HUES64 (cell line): ENCODE measurements around the gene LRRIQ1.

ENCODE experiments used
- H3K27ac ChIP-seq: 2 replicates; pipeline ENCODE4 v1.7.0; 2013; ENCODE audit warnings: low read depth, low read length, inconsistent platforms
- H3K27me3 ChIP-seq: 2 replicates; pipeline ENCODE4 v1.6.1; 2013; ENCODE audit warnings: mild to moderate bottlenecking, low read length; ENCODE audit not compliant: insufficient read depth
- H3K36me3 ChIP-seq: 2 replicates; pipeline ENCODE4 v1.6.1; 2013; ENCODE audit warnings: mild to moderate bottlenecking, low read length; ENCODE audit not compliant: insufficient read depth
- H3K4me1 ChIP-seq: 2 replicates; pipeline ENCODE4 v1.6.1; 2013; ENCODE audit warnings: mild to moderate bottlenecking, low read length, moderate library complexity; ENCODE audit not compliant: insufficient read depth
- H3K4me3 ChIP-seq: 2 replicates; pipeline ENCODE4 v1.5.1; 2013; ENCODE audit warnings: mild to moderate bottlenecking, low read length, moderate library complexity
- H3K9ac ChIP-seq: 2 replicates; pipeline ENCODE4 v1.6.1; 2013; ENCODE audit warnings: mild to moderate bottlenecking, low read depth, low read length
- H3K9me3 ChIP-seq: 2 replicates; pipeline ENCODE4 v1.6.1; 2013; ENCODE audit warnings: low read depth, low read length; ENCODE audit not compliant: insufficient read depth
- WGBS: fragments of 150-250, 120-280 bp; methylation state at CpG from one replicate; pipeline ENCODE4 v1.1.7; 2013; ENCODE audit warnings: missing lambda C conversion rate; 5-methylcytosine and 5-hydroxymethylcytosine counted together

LRRIQ1 gene

GRCh38 chr12:85147331-85147730, 111.2 kb downstream of the LRRIQ1 start:
- no peak overlapping the region for H3K4me3 ChIP-seq
- H3K9me3 ChIP-seq: no peaks in the 10 kb centered on the region
- no peaks in the 10 kb centered on the region for H3K4me1 ChIP-seq
- 92% methylated on average over 1 of the region's 1 CpG for WGBS
- H3K27me3 ChIP-seq: no peaks in the 10 kb centered on the region
- no peak overlapping the region for H3K27ac ChIP-seq
- H3K9ac ChIP-seq: no peak overlapping the region
- H3K36me3 ChIP-seq: no peaks in the 10 kb centered on the region

DNA sequence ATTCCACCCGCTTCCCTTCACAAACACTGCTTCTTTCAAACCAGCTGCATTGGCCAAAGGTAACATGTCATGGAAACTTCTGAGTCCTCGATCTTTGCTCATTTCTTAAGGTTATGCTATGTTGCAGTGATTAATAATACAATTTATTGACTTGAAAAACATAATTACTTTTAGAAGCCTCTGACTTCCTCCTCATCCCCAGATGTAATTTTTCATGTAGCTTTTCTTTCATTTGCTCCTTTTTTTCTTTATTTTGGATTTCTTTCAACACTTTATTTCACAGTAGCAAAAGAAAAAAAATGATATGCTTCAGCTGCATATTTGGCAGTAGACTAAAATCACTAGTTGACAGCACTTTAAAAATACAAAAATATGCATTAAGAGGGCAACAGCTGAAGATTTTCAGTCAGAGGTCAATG, 116.2 kb downstream of the LRRIQ1 start:
- Histone ChIP-seq H3K4me3 (no peak overlapping the region), H3K36me3 (no peaks in the 10 kb centered on the region), H3K27ac (no peak overlapping the region), H3K4me1 (no peaks in the 10 kb centered on the region), H3K27me3 (no peaks in the 10 kb centered on the region), H3K9ac (no peak overlapping the region), H3K9me3 (no peaks in the 10 kb centered on the region)
- WGBS: 92% methylated on average over 2 of the region's 2 CpGs

DNA sequence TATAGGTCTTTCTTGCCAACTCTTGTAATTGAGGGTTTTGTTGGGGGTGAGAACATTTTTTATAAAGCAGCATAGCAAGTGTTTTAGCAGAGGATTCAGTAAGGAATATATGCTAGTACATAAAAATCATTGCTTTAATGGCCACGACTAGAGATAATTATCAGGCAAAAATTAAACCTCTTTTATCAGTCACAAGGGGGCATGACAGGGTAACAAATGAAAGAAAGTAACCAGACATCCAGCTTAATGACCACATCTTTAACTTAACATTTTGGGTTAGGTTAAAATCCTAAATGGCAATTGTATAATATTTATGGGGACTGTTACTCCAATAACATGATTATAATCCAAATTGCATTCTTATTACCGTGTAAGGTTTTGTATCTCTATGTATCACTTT, 119.6 kb downstream of the LRRIQ1 start:
- 50% methylated on average over 1 of the region's 2 CpGs for WGBS
- H3K4me3 ChIP-seq: no peak overlapping the region

GRCh38 chr12:85156569-85156968, 120.4 kb downstream of the LRRIQ1 start:
- H3K9me3 ChIP-seq: no peaks in the 10 kb centered on the region
- no peak overlapping the region for H3K9ac ChIP-seq
- no peak overlapping the region for H3K27ac ChIP-seq
- WGBS: no CpG with 5 or more reads among the region's 3 CpGs
- no peak overlapping the region for H3K4me3 ChIP-seq
- no peaks in the 10 kb centered on the region for H3K4me1 ChIP-seq
- H3K36me3 ChIP-seq: no peaks in the 10 kb centered on the region
- H3K27me3 ChIP-seq: no peaks in the 10 kb centered on the region

More for the DNA sequence above, 119.6 kb downstream of the LRRIQ1 start:
- no peaks in the 10 kb centered on the region for H3K36me3 ChIP-seq
- H3K9ac ChIP-seq: no peak overlapping the region
- H3K4me1 ChIP-seq: no peaks in the 10 kb centered on the region
- H3K27ac ChIP-seq: no peak overlapping the region
- no peaks in the 10 kb centered on the region for H3K9me3 ChIP-seq
- H3K27me3 ChIP-seq: no peaks in the 10 kb centered on the region

DNA sequence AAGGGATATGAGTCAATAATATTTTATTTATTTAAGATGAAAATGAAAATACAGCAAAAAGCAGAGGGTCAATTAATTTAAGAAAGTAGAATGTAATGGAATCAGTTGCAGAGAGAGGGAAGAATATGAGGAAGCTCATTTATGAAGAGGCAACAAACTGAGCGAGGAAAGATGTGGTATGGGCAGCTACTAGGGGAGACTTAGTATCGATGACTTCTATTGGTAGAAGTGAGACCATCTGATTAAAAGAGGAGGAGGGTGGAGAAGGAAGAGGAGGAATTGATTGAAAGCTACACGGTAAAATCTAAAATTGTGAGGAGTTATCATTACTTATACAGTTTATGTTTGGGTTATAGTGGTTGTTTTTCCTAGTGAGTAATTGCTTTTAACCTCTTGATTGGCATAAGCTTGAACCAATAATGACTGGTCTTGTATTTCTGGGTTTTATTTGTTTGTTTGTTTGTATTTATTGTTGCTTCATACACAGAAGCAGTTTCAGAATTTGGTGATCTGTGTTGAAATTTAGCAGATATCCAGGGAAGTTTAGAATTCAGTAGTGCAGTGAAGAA, 121.0 kb downstream of the LRRIQ1 start:
- WGBS: 88% methylated on average over 3 of the region's 3 CpGs
- no peak overlapping the region for H3K4me3 ChIP-seq
- H3K9ac ChIP-seq: no peak overlapping the region

DNA sequence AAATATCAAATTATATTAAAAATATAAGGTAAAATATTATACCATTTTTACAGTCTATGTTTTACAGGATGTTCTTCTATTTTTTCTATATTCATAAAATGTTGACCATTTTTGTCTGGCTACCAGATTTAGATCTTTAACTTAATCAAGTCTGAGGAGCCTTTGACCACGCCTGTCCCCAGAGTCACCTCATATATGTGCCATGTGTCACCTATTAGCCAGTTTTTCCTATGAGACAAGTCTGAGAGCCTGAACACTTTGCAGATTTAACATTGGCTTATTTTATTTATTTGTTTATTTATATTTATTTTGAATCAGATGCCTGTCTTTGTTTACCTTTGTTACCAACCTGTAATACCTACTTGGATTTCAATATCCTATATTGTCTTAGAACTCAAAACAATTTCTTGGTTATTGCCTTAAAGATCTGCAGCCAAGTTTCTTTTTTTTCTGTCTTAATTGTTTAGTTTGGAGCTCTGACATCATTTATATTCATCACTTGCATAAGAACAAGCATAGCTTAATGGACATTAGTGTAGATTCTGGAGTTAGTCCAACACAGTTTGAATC, 127.7 kb downstream of the LRRIQ1 start:
- WGBS: 100% methylated on average over 1 of the region's 1 CpG
- Histone ChIP-seq H3K27ac (no peak overlapping the region), H3K27me3 (no peaks in the 10 kb centered on the region), H3K36me3 (no peaks in the 10 kb centered on the region), H3K9ac (no peak overlapping the region), H3K4me3 (no peak overlapping the region), H3K4me1 (no peaks in the 10 kb centered on the region), H3K9me3 (no peaks in the 10 kb centered on the region)

More for the DNA sequence above, 121.0 kb downstream of the LRRIQ1 start:
- no peaks in the 10 kb centered on the region for H3K36me3 ChIP-seq
- H3K27me3 ChIP-seq: no peaks in the 10 kb centered on the region
- no peaks in the 10 kb centered on the region for H3K9me3 ChIP-seq
- no peak overlapping the region for H3K27ac ChIP-seq
- no peaks in the 10 kb centered on the region for H3K4me1 ChIP-seq

GRCh38 chr12:85179680-85180270, 143.6 kb downstream of the LRRIQ1 start:
- no peak overlapping the region for H3K4me3 ChIP-seq
- no peaks in the 10 kb centered on the region for H3K27me3 ChIP-seq
- no peaks in the 10 kb centered on the region for H3K9me3 ChIP-seq
- no peak overlapping the region for H3K27ac ChIP-seq
- no peaks in the 10 kb centered on the region for H3K36me3 ChIP-seq
- no peak overlapping the region for H3K9ac ChIP-seq
- 89% methylated on average over 2 of the region's 2 CpGs for WGBS
- H3K4me1 ChIP-seq: no peaks in the 10 kb centered on the region

DNA sequence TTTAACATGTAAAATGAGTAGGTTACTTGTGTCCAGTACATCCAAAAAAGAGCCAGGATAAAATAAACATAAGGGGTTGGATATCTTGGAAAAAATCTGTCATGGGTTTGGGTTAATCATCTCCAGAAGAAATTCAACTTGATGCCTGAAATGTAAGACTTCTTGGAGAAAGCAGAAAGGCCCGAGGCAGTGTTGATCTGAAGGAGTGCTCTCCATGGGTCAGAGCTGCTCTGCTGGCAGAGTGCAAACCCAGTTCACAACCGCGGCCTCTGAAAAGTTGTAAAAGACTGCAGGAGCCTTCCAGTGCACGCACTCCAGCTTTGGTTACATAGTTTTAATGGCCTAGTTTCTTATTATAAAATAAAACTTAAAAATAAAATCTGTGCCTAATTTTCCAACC, 146.5 kb downstream of the LRRIQ1 start:
- Histone ChIP-seq H3K27me3 (no peaks in the 10 kb centered on the region), H3K36me3 (no peaks in the 10 kb centered on the region), H3K9me3 (no peaks in the 10 kb centered on the region), H3K9ac (no peak overlapping the region), H3K4me1 (no peaks in the 10 kb centered on the region), H3K4me3 (no peak overlapping the region), H3K27ac (no peak overlapping the region)
- WGBS: 84% methylated on average over 4 of the region's 4 CpGs

GRCh38 chr12:85183855-85184254, 147.7 kb downstream of the LRRIQ1 start:
- Histone ChIP-seq H3K27me3 (no peaks in the 10 kb centered on the region), H3K9me3 (no peaks in the 10 kb centered on the region), H3K9ac (no peak overlapping the region), H3K36me3 (no peaks in the 10 kb centered on the region), H3K27ac (no peak overlapping the region), H3K4me1 (no peaks in the 10 kb centered on the region), H3K4me3 (no peak overlapping the region)
- no CpG with 5 or more reads among the region's 2 CpGs for WGBS

GRCh38 chr12:85186236-85186635, 150.1 kb downstream of the LRRIQ1 start:
- no peak overlapping the region for H3K27ac ChIP-seq
- no peak overlapping the region for H3K4me3 ChIP-seq
- no peaks in the 10 kb centered on the region for H3K27me3 ChIP-seq
- WGBS: 93% methylated on average over 2 of the region's 3 CpGs
- no peak overlapping the region for H3K9ac ChIP-seq
- no peaks in the 10 kb centered on the region for H3K36me3 ChIP-seq
- H3K4me1 ChIP-seq: no peaks in the 10 kb centered on the region
- no peaks in the 10 kb centered on the region for H3K9me3 ChIP-seq

- no peaks in the 10 kb centered on the region for H3K36me3 ChIP-seq
- no peak overlapping the region for H3K9ac ChIP-seq
- no peaks in the 10 kb centered on the region for H3K27me3 ChIP-seq
- no peak overlapping the region for H3K4me3 ChIP-seq
- H3K27ac ChIP-seq: no peak overlapping the region
- H3K9me3 ChIP-seq: no peaks in the 10 kb centered on the region
- no peaks in the 10 kb centered on the region for H3K4me1 ChIP-seq
- 97% methylated on average over 3 of the region's 3 CpGs for WGBS
Observed at GRCh38 chr12:85188619-85189018, 152.5 kb downstream of the LRRIQ1 start.
